IPS-18a (cell line): ENCODE data around the gene ITPKB.
"Not testable (repeated sequence)": the region's sequence is repeated elsewhere in the genome, so short reads cannot be mapped to it uniquely, and the experiment has no call there.

Source experiments
- H3K27ac ChIP-seq: one replicate; pipeline ENCODE4 v1.5.1; 2013; ENCODE audit warnings: low read length
- H3K27me3 ChIP-seq: one replicate; pipeline ENCODE4 v1.6.1; 2013; ENCODE audit warnings: mild to moderate bottlenecking, low read length; ENCODE audit not compliant: control insufficient read depth, insufficient read depth
- H3K36me3 ChIP-seq: one replicate; pipeline ENCODE4 v1.6.1; 2013; ENCODE audit warnings: low read depth, low read length; ENCODE audit not compliant: control insufficient read depth
- H3K4me1 ChIP-seq: one replicate; pipeline ENCODE4 v1.6.1; 2013; ENCODE audit warnings: low read depth, low read length; ENCODE audit not compliant: control insufficient read depth
- H3K4me3 ChIP-seq: one replicate; pipeline ENCODE4 v1.5.1; 2013; ENCODE audit warnings: low read length
- H3K9ac ChIP-seq: one replicate; pipeline ENCODE4 v1.6.1; 2013; ENCODE audit warnings: mild to moderate bottlenecking, low read length, moderate library complexity
- H3K9me3 ChIP-seq: one replicate; pipeline ENCODE4 v1.6.1; 2013; ENCODE audit warnings: low read depth, low read length; ENCODE audit not compliant: control insufficient read depth

ITPKB gene

DNA sequence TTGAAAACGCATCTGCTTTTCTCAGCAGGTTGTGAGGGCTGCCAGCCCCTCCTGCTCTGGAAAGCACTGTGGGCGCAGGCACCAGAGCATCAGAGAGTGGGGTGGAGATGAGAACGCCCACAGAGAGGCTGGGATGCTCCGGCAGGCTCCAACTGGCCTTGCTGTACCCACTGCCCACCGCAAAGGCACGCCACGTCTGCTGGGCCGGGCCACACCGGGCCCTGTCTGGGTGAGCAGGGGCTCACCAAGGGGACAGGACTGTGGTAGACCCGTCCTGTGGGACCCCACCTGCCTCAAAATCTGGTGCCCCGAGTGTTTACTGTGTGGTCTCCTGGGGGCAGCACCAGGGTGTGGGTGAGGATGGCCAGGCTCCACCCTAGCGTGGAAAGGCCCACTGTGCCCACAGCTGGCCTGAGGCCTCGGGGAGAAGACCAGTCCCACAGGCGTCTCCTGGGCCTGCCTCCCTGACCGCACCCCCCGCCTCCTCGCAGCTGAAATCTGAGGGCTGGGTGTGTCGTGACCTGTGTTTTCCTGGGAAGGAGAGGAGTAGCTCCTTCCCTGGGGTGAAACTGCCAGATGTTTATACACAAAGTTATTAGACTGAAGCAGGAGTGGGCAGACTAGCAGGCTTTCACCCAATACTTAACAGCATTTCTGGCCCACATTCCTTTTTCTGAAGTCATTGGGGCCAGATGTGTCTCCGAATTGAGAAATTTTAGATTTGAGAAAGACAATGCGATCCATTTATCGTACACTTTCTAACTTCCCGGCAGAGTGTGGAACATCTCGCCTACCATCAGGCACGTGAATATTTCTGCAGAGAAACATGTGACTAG, 136.7 kb downstream of the ITPKB start:
- H3K9me3 ChIP-seq: no peaks in the 10 kb centered on the region
- peaks cover 11% of the 10 kb centered on the region for H3K4me1 ChIP-seq
- H3K9ac ChIP-seq: no peak overlapping the region
- H3K4me3 ChIP-seq: no peak overlapping the region
- no peaks in the 10 kb centered on the region for H3K36me3 ChIP-seq
- no peaks in the 10 kb centered on the region for H3K27me3 ChIP-seq
- no peak overlapping the region for H3K27ac ChIP-seq

DNA sequence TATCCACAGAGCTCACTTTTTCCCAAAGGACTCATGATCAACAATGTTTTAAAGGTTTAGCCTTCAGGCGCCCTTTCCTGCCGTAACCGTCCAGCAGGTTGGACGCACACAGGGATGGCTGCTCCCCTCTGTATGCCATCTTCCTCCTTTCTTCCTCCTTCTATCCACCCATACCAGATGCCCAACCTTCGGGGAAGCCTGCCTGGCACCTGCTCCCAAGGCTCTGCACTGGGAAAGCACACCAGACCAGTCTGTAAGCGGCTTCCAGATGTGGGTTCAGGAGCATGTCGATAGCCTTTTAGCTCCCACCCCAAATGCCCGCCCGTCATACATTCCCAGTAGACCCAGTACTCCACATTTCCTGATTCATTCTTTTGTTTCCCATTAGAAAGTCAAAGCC, 137.6 kb downstream of the ITPKB start:
- no peaks in the 10 kb centered on the region for H3K27me3 ChIP-seq
- H3K9ac ChIP-seq: no peak overlapping the region
- H3K4me3 ChIP-seq: no peak overlapping the region
- peaks cover 11% of the 10 kb centered on the region for H3K4me1 ChIP-seq
- no peaks in the 10 kb centered on the region for H3K36me3 ChIP-seq
- H3K9me3 ChIP-seq: no peaks in the 10 kb centered on the region
- H3K27ac ChIP-seq: no peak overlapping the region

DNA sequence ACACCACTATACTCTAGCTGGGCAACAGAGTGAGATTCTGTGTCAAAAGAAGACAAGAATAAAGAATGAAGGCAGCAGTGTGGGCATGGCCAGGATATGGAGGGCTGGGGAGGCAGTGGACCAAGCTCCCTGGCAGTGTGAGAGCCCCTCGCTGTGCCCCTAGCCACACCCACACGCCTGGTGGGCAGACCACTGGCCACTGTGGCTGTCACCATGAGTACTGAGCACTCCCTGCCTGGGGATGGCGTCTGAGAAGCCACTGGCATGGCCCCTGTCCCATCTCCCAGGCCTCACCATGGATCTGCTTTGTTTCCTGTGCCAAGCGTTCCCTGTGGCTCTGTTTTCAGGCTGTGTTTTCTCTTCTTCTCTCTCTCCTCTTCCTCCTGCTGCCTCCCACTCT, 138.8 kb downstream of the ITPKB start:
- Histone ChIP-seq H3K9ac (no peak overlapping the region), H3K4me1 (peaks cover 11% of the 10 kb centered on the region), H3K4me3 (no peak overlapping the region), H3K9me3 (no peaks in the 10 kb centered on the region), H3K36me3 (no peaks in the 10 kb centered on the region), H3K27me3 (no peaks in the 10 kb centered on the region), H3K27ac (no peak overlapping the region)

DNA sequence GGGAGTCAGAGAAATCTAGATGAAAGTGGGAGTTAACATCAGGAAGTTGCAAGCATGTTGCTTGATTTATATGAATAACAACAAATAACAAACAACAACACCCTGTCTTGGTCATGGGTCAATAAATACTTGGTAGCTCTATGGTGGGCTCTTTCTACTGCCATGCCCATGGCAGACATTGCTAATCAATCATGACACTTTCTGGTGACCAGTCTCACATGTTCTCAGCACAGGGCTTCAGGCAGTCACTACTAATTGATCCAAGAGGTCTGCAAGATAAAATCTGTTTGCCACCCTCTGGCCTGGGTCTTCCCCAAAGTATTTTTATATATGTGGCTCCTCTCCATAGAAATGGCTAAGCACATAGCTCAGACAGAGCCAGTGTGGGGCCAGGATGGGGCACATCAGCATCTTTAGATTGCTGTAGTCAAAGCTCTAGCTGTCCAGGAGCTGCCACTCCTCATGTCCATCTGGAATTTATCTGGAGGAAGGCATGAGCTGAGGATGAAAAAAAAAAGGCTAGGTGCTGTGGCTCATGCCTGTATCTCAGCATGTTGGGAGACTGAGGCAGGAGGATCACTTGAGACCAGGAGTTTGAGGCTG, 139.3 kb downstream of the ITPKB start:
- peaks cover 9% of the 10 kb centered on the region for H3K4me1 ChIP-seq
- H3K4me3 ChIP-seq: no peak overlapping the region
- no peaks in the 10 kb centered on the region for H3K27me3 ChIP-seq
- no peaks in the 10 kb centered on the region for H3K9me3 ChIP-seq
- H3K36me3 ChIP-seq: no peaks in the 10 kb centered on the region
- H3K27ac ChIP-seq: no peak overlapping the region
- no peak overlapping the region for H3K9ac ChIP-seq

DNA sequence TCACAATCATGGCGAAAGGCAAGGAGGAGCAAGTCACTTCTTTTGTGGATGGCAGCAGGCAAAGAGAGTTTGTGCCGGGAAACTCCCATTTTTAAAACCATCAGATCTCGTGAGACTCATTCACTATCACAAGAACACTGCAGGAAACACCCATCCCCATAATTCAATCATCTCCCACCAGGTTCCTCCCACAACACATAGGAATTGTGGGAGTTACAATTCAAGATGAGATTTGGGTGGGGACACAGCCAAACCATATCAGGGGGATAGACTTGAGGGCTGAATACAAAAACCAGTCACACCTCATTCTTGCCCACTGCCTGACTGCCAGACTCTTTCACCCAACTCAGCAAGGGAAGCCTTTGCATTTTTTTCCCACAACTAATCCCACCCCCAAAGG, 140.1 kb downstream of the ITPKB start:
- not testable (repeated sequence) for H3K27ac ChIP-seq, H3K27me3 ChIP-seq, H3K9ac ChIP-seq, H3K4me1 ChIP-seq, H3K4me3 ChIP-seq, H3K36me3 ChIP-seq, H3K9me3 ChIP-seq

DNA sequence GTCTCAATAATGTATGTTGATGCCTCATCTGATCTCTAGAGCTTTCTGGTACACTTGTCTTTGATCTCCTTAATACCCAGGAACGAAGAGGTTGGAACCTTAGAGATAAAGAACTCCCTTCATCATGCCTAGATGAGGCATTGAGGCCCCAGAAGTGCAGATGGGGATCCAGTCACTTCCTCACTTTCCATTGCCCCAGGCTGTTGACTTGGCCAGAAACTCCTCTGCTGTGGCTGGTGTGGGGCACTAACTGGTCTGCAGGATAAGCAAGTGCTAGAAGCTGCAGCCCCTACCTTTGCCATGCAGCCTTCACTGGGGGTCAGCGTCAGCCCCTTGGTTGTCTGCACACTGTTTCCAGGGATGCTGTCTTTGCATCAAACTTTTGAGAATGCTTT, 140.6 kb downstream of the ITPKB start:
- H3K9ac ChIP-seq: no peak overlapping the region
- no peaks in the 10 kb centered on the region for H3K4me1 ChIP-seq
- H3K27ac ChIP-seq: no peak overlapping the region

DNA sequence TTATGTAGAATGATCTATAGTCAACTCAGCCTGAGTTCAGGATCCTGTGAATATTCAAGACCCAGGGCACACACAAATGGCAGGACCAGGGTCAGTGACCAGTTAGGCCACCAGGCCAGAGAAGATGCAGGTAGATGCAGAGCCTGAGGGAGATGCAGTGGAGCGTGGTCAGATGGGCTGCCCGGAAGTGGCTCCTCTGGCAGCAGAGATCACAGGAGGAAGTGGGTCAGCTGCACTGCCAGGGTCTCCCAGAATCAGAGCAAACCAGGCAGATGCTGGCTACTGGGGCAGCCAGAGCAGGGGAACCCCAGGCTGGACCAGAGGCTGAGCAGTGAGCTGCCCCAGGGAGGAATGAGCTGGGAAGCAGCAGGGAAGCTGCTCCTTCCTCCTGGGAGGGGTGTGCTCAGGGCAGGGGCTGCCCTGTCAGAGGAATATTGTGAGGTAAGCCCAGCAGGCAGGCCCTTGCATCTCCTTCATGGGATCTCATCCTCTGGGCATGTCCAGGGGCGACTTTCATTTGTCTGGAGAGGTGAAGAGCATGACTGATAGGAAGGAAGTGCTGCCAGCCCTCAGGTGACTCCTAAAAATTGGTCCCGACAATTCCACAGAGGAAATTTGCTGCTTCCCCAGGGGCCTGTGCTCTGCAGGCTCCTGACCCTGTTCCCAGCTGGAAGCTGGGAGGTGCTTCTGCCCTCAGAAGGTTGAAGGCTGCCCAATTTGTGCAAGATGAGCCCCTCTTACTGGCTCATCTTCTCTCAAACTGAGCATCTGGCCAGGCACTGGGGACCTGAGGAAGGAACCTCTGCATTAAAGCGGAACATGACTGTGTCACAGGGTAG, 141.2 kb downstream of the ITPKB start:
- no peak overlapping the region for H3K9ac ChIP-seq
- no peaks in the 10 kb centered on the region for H3K27me3 ChIP-seq
- no peaks in the 10 kb centered on the region for H3K9me3 ChIP-seq
- H3K36me3 ChIP-seq: no peaks in the 10 kb centered on the region
- no peak overlapping the region for H3K27ac ChIP-seq
- H3K4me3 ChIP-seq: no peak overlapping the region
- H3K4me1 ChIP-seq: no peaks in the 10 kb centered on the region

More for the DNA sequence above, 140.6 kb downstream of the ITPKB start:
- H3K4me3 ChIP-seq: no peak overlapping the region
- no peaks in the 10 kb centered on the region for H3K36me3 ChIP-seq
- no peaks in the 10 kb centered on the region for H3K27me3 ChIP-seq
- H3K9me3 ChIP-seq: no peaks in the 10 kb centered on the region

DNA sequence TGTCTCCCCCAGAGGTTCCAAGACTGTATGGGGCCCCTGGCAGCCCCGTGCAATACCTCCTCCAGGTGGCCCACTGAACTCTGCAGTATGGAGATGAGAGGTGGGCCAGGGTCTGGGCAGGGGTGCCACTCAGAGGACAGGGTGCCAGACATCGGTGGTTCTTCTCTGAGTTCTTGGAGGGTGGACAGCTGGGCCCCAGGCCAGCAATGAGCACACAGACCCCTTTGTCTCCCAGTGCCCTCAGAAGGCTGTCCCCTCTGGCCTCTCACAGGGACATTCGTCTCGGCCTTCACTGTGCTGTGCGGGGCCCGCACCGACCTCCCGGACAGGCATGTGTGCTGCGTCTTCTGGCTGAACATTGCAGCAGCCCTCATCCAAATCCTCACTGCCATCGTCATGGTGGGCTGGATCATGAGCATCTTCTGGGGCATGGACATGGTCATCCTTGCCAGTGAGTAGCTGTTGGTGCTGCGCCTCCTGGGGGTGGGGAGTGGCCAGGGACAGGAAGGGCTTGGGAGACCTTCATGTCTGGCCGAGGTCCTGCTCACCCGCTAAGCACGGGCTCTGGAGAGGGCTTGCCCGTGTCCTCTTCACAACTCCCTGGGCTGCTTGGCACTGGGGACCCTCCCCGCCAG, 142.4 kb downstream of the ITPKB start:
- Histone ChIP-seq H3K9ac (no peak overlapping the region), H3K4me3 (no peak overlapping the region), H3K27me3 (no peaks in the 10 kb centered on the region), H3K4me1 (no peaks in the 10 kb centered on the region), H3K36me3 (no peaks in the 10 kb centered on the region), H3K27ac (no peak overlapping the region), H3K9me3 (no peaks in the 10 kb centered on the region)

DNA sequence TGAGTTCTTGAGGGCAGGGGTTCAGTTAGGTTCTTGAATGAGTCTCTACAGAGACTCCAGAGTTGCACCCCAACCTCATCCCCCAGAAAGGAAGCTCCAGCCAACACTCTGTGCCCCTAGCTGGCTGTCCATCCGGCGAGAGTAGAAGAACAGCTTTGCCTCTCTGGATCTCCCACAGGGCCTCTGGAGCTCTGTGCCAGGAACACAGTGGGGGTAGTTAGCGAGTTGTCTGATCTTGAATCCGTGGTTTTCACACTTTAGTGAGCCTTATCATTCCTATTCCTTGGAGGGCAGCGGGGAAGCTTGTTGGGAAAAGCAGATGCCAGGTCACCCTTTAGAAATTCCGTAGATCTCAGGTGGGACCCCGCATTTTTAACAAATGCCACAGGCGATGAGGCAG, 145.5 kb downstream of the ITPKB start:
- H3K4me1 ChIP-seq: no peaks in the 10 kb centered on the region
- H3K27me3 ChIP-seq: no peaks in the 10 kb centered on the region
- H3K4me3 ChIP-seq: no peak overlapping the region
- no peaks in the 10 kb centered on the region for H3K9me3 ChIP-seq
- no peak overlapping the region for H3K27ac ChIP-seq
- no peak overlapping the region for H3K9ac ChIP-seq
- H3K36me3 ChIP-seq: no peaks in the 10 kb centered on the region

DNA sequence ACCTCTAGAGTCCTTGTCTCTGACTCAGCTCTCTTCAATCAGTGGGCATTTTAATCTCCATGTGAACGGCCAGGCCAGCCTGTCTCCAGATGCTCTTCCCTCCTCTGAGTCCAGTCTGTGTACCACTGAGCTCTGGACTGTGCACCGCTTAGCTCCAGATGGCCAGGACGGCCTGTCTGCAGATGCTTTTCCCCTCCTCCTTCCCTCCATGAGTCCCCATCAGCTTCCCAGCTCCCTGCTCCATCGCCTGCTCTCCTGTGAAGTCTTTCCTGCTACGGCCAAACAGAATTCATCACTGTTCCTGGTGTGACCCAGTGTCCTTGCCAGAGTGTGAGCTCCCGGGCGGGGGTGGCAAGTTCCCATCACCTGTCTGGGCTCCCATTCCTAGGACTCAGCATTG, 148.5 kb downstream of the ITPKB start:
- H3K4me3 ChIP-seq: no peak overlapping the region
- H3K36me3 ChIP-seq: no peaks in the 10 kb centered on the region
- no peaks in the 10 kb centered on the region for H3K27me3 ChIP-seq
- no peaks in the 10 kb centered on the region for H3K9me3 ChIP-seq
- no peak overlapping the region for H3K9ac ChIP-seq
- H3K4me1 ChIP-seq: no peaks in the 10 kb centered on the region
- no peak overlapping the region for H3K27ac ChIP-seq

DNA sequence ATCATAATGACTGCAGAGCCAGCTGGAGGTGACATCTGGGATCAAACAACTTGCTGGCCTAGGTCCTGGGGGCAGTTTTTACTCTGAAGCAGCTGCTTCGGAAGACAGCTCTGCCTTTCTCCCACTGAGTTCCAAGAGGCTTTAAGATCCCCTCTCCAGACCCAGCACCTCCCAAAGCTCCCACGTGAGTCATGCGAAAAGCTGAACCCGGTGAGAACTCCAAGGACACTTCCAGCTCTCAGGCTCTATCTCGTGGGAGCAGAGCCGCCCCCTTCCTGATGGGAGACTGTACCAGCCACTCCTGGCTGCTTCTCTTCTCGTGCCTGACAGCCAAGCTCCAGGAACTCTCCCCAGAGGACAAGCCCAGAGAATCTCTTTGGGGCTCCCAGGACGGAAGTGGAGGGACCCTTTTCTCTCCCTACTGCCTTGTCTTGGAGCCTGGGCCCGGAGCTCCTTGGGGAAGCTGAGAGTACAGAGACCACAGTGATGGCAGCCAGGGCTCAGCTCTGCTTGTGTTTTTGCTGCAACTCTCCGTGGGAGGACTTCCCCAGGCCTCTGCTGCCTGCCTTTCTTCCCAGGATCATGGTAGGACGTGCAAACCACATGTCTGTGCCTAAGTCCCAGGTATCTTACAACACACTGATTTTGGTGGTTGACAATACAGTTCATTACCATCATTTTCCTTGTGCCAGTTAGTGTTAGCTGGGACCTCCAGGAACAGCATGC, 149.9 kb downstream of the ITPKB start:
- no peak overlapping the region for H3K27ac ChIP-seq
- H3K27me3 ChIP-seq: no peaks in the 10 kb centered on the region
- no peaks in the 10 kb centered on the region for H3K4me1 ChIP-seq
- H3K4me3 ChIP-seq: no peak overlapping the region
- H3K36me3 ChIP-seq: no peaks in the 10 kb centered on the region
- no peaks in the 10 kb centered on the region for H3K9me3 ChIP-seq
- H3K9ac ChIP-seq: no peak overlapping the region
